ENCODE measurements around the gene HSPA13. TPM values are rescaled to one million over a fixed set of nuclear protein-coding genes. Genes with fewer than 3 reads are reported as not detected.

The HSPA13 gene, protein sequence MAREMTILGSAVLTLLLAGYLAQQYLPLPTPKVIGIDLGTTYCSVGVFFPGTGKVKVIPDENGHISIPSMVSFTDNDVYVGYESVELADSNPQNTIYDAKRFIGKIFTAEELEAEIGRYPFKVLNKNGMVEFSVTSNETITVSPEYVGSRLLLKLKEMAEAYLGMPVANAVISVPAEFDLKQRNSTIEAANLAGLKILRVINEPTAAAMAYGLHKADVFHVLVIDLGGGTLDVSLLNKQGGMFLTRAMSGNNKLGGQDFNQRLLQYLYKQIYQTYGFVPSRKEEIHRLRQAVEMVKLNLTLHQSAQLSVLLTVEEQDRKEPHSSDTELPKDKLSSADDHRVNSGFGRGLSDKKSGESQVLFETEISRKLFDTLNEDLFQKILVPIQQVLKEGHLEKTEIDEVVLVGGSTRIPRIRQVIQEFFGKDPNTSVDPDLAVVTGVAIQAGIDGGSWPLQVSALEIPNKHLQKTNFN
- total RNA-seq = 10 to 100 TPM; 18.6 to 37.2 TPM
- polyA plus RNA-seq = 1 to 10 TPM; 4.9 to 7.8 TPM

DNA sequence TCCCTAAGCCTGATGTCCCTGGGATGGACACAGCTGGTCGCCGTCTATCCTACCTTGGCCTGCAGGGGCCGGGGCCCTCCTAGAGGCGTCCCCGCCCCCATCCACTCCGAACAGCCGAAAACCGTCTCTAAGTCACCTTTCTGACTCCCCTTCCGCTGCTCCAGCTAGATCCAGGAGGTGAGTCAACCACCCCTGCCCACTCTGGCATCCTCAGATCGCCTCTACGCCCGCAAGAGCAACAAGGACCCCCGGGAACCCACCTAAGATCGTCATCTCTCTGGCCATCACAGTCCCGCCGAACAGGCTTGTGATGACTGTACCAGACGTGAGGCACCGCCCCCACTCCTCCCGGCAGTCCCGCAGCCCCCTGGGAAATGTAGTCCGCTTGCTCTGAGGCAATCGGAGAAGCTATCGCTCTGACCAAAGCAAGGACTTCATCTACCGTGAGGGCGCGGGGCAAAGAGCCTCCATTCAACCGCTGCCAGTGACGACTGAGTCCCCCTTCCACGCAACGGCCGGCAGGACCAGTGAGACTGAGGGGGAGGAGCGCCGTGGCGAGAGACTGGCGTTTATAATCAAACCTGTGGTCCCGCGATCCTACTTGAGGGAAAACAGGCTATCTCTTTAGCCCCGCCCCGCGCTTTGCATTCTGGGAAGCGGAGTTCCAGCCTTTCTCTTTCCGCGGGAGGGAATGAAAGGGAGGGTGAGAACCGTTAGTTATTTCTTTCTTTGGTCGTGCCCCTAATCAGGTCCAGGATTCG lies at the start of gene HSPA13:
Gene HSPA13, minus strand, starts transcription at position 312 of the 761 bp plus-strand sequence. Its CDS starts 27 bp downstream, at position 285.
- no peaks in the 10 kb centered on the region for H3K9me3 ChIP-seq (ENCODE audit: control insufficient read depth in 4 of 4, low read length in 3 of 4)
- no peaks in the 10 kb centered on the region for H3K27me3 ChIP-seq (ENCODE audit: control insufficient read depth in 4 of 4, insufficient read depth in 4 of 4, low read length in 3 of 4)
- under 1% methylated on average over 46 of the region's 46 CpGs for WGBS
- H3K27ac ChIP-seq (ENCODE audit: low read depth in 1 of 2, low read length in 2 of 2) = peak within 1 kb of the TSS; percentile 76 to 80
- H3K36me3 ChIP-seq (ENCODE audit: control insufficient read depth in 4 of 4, insufficient read depth in 3 of 4, low read depth in 1 of 4, low read length in 3 of 4) = peaks cover 0 to 5% (median 2%) of the 10 kb centered on the region in 4 donors
- H3K4me3 ChIP-seq (ENCODE audit: low read depth in 1 of 3, low read length in 3 of 3) = peak within 1 kb of the TSS; percentile 80 to 99 (median 93)
- peak within 1 kb of the TSS; percentile 58 to 91 for H3K9ac ChIP-seq (ENCODE audit: low read depth in 1 of 2, low read length in 2 of 2)
- peaks cover 6 to 27% (median 19%) of the 10 kb centered on the region in 4 donors for H3K4me1 ChIP-seq (ENCODE audit: control insufficient read depth in 4 of 4, insufficient read depth in 4 of 4, low read length in 3 of 4)
- DNase-seq (ENCODE audit: low spot score) = peak; percentile 99
- peak; percentile 48 to 85 for TF ChIP-seq EGR1 (IDR thresholded peaks at IDR 0.05; ENCODE audit: low read depth in 2 of 2)
- TF ChIP-seq YY1 (IDR thresholded peaks at IDR 0.05) = peak; percentile 89
- TF ChIP-seq RAD21 (IDR thresholded peaks at IDR 0.05) = peak; percentile 15 to 30
- TF ChIP-seq NR2F2 (IDR thresholded peaks at IDR 0.05) = no peak
- no peak for TF ChIP-seq FOXA2 (IDR thresholded peaks at IDR 0.05)
- peak; percentile 45 to 54 for TF ChIP-seq RXRA (IDR thresholded peaks at IDR 0.05)
- TF ChIP-seq, protein P1, sequence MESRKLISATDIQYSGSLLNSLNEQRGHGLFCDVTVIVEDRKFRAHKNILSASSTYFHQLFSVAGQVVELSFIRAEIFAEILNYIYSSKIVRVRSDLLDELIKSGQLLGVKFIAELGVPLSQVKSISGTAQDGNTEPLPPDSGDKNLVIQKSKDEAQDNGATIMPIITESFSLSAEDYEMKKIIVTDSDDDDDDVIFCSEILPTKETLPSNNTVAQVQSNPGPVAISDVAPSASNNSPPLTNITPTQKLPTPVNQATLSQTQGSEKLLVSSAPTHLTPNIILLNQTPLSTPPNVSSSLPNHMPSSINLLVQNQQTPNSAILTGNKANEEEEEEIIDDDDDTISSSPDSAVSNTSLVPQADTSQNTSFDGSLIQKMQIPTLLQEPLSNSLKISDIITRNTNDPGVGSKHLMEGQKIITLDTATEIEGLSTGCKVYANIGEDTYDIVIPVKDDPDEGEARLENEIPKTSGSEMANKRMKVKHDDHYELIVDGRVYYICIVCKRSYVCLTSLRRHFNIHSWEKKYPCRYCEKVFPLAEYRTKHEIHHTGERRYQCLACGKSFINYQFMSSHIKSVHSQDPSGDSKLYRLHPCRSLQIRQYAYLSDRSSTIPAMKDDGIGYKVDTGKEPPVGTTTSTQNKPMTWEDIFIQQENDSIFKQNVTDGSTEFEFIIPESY (IDR thresholded peaks at IDR 0.05) = peak; percentile 97
- peak; percentile 69 for TF ChIP-seq TAF1 (conservative IDR thresholded peaks at IDR 0.05)
- TF ChIP-seq, protein P2, sequence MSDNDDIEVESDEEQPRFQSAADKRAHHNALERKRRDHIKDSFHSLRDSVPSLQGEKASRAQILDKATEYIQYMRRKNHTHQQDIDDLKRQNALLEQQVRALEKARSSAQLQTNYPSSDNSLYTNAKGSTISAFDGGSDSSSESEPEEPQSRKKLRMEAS (IDR thresholded peaks at IDR 0.05) = peak; percentile 73
- TF ChIP-seq, protein P3, sequence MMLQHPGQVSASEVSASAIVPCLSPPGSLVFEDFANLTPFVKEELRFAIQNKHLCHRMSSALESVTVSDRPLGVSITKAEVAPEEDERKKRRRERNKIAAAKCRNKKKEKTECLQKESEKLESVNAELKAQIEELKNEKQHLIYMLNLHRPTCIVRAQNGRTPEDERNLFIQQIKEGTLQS (IDR thresholded peaks at IDR 0.05) = peak; percentile 68
- TF ChIP-seq GABPA (IDR thresholded peaks at IDR 0.05 in 1 of 2, conservative IDR thresholded peaks at IDR 0.05 in 1 of 2) = peak in 1 of 2 donors; percentile 54
- TF ChIP-seq, protein P4, sequence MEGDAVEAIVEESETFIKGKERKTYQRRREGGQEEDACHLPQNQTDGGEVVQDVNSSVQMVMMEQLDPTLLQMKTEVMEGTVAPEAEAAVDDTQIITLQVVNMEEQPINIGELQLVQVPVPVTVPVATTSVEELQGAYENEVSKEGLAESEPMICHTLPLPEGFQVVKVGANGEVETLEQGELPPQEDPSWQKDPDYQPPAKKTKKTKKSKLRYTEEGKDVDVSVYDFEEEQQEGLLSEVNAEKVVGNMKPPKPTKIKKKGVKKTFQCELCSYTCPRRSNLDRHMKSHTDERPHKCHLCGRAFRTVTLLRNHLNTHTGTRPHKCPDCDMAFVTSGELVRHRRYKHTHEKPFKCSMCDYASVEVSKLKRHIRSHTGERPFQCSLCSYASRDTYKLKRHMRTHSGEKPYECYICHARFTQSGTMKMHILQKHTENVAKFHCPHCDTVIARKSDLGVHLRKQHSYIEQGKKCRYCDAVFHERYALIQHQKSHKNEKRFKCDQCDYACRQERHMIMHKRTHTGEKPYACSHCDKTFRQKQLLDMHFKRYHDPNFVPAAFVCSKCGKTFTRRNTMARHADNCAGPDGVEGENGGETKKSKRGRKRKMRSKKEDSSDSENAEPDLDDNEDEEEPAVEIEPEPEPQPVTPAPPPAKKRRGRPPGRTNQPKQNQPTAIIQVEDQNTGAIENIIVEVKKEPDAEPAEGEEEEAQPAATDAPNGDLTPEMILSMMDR (IDR thresholded peaks at IDR 0.05; ENCODE audit: low read depth, low read length, missing input control) = peak; percentile 4
- no peak for TF ChIP-seq HNF4G (IDR thresholded peaks at IDR 0.05)
- TF ChIP-seq HNF4A (conservative IDR thresholded peaks at IDR 0.05) = peak; percentile 24 to 46
- TF ChIP-seq JUND (IDR thresholded peaks at IDR 0.05) = peak; percentile 82 to 88
- TF ChIP-seq, protein P5, sequence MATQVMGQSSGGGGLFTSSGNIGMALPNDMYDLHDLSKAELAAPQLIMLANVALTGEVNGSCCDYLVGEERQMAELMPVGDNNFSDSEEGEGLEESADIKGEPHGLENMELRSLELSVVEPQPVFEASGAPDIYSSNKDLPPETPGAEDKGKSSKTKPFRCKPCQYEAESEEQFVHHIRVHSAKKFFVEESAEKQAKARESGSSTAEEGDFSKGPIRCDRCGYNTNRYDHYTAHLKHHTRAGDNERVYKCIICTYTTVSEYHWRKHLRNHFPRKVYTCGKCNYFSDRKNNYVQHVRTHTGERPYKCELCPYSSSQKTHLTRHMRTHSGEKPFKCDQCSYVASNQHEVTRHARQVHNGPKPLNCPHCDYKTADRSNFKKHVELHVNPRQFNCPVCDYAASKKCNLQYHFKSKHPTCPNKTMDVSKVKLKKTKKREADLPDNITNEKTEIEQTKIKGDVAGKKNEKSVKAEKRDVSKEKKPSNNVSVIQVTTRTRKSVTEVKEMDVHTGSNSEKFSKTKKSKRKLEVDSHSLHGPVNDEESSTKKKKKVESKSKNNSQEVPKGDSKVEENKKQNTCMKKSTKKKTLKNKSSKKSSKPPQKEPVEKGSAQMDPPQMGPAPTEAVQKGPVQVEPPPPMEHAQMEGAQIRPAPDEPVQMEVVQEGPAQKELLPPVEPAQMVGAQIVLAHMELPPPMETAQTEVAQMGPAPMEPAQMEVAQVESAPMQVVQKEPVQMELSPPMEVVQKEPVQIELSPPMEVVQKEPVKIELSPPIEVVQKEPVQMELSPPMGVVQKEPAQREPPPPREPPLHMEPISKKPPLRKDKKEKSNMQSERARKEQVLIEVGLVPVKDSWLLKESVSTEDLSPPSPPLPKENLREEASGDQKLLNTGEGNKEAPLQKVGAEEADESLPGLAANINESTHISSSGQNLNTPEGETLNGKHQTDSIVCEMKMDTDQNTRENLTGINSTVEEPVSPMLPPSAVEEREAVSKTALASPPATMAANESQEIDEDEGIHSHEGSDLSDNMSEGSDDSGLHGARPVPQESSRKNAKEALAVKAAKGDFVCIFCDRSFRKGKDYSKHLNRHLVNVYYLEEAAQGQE (IDR thresholded peaks at IDR 0.05) = no peak
- peak; percentile 89 for TF ChIP-seq SP1 (IDR thresholded peaks at IDR 0.05)
- peak; percentile 60 for TF ChIP-seq FOXA1 (IDR thresholded peaks at IDR 0.05)

Measured in liver (tissue), 9 donors.